Trophoblast cell (in vitro differentiated cells and primary cell): Measurements from ENCODE around the gene FNDC1.

Experiments used
- DNase-seq, 2 donors: peaks; one replicate each; pipeline ENCODE4 v3.0.0-alpha.2; 2016
- H2AFZ ChIP-seq: 2 replicates; pipeline ENCODE4 v1.6.1; 2013; ENCODE audit warnings: low read length, moderate library complexity, mild to moderate bottlenecking; ENCODE audit not compliant: insufficient read depth, poor library complexity
- H2AK5ac ChIP-seq: 2 replicates; pipeline ENCODE4 v1.6.1; 2013; ENCODE audit warnings: mild to moderate bottlenecking, low read length
- H2BK120ac ChIP-seq: 2 replicates; pipeline ENCODE4 v1.6.1; 2013; ENCODE audit warnings: low read length, mild to moderate bottlenecking, moderate library complexity; ENCODE audit not compliant: insufficient read depth, poor library complexity
- H2BK12ac ChIP-seq: 2 replicates; pipeline ENCODE4 v1.6.1; 2013; ENCODE audit warnings: mild to moderate bottlenecking, low read length, moderate library complexity
- H2BK5ac ChIP-seq: 2 replicates; pipeline ENCODE4 v1.6.1; 2013; ENCODE audit warnings: low read length, low read depth, moderate library complexity, mild to moderate bottlenecking; ENCODE audit not compliant: poor library complexity
- H3K14ac ChIP-seq: 2 replicates; pipeline ENCODE4 v1.6.1; 2013; ENCODE audit warnings: mild to moderate bottlenecking, low read length
- H3K18ac ChIP-seq: 2 replicates; pipeline ENCODE4 v1.6.1; 2013; ENCODE audit warnings: mild to moderate bottlenecking, low read length
- H3K23ac ChIP-seq: 2 replicates; pipeline ENCODE4 v1.6.1; 2013; ENCODE audit warnings: low read length
- H3K27ac ChIP-seq: 2 replicates; pipeline ENCODE4 v1.5.1; 2013; ENCODE audit warnings: low read depth, mild to moderate bottlenecking, inconsistent platforms, low read length, moderate library complexity
- H3K27me3 ChIP-seq: 2 replicates; pipeline ENCODE4 v1.6.1; 2013; ENCODE audit warnings: inconsistent platforms, mild to moderate bottlenecking, low read length, moderate library complexity; ENCODE audit not compliant: insufficient read depth
- H3K36me3 ChIP-seq, 2 experiments: 1 replicate in 1 of 2; 2 replicates in 1 of 2; pipeline ENCODE4 v1.6.1; 2013; ENCODE audit warnings: low read length in 2 of 2, mild to moderate bottlenecking in 2 of 2, moderate library complexity in 1 of 2; ENCODE audit not compliant: insufficient read depth in 2 of 2, control insufficient read depth in 1 of 2
- H3K4ac ChIP-seq: 2 replicates; pipeline ENCODE4 v1.6.1; 2013; ENCODE audit warnings: low read depth, mild to moderate bottlenecking, low read length, moderate library complexity
- H3K4me1 ChIP-seq, 2 experiments: 1 replicate in 1 of 2; 2 replicates in 1 of 2; pipeline ENCODE4 v1.6.1; 2013; ENCODE audit warnings: low read length in 2 of 2, mild to moderate bottlenecking in 2 of 2, moderate library complexity in 1 of 2; ENCODE audit not compliant: insufficient read depth in 2 of 2, control insufficient read depth in 1 of 2
- H3K4me2 ChIP-seq: 2 replicates; pipeline ENCODE4 v1.6.1; 2013; ENCODE audit warnings: inconsistent platforms, mild to moderate bottlenecking, low read length, moderate library complexity
- H3K4me3 ChIP-seq: 2 replicates; pipeline ENCODE4 v1.5.1; 2013; ENCODE audit warnings: mild to moderate bottlenecking, low read depth, low read length, inconsistent platforms
- H3K79me1 ChIP-seq: one replicate; pipeline ENCODE4 v1.6.1; 2013; ENCODE audit warnings: low read length
- H3K79me2 ChIP-seq: 2 replicates; pipeline ENCODE4 v1.6.1; 2013; ENCODE audit warnings: low read length, mild to moderate bottlenecking; ENCODE audit not compliant: control insufficient read depth, insufficient read depth, poor library complexity
- H3K9ac ChIP-seq: 2 replicates; pipeline ENCODE4 v1.6.1; 2013; ENCODE audit warnings: mild to moderate bottlenecking, low read length
- H3K9me3 ChIP-seq: 2 replicates; pipeline ENCODE4 v1.6.1; 2013; ENCODE audit warnings: low read depth, mild to moderate bottlenecking, control low read depth, inconsistent platforms, low read length; ENCODE audit not compliant: insufficient read depth
- H4K12ac ChIP-seq: 2 replicates; pipeline ENCODE4 v1.6.1; 2013; ENCODE audit warnings: low read depth, mild to moderate bottlenecking, low read length, moderate library complexity
- H4K8ac ChIP-seq: 2 replicates; pipeline ENCODE4 v1.6.1; 2013; ENCODE audit warnings: low read depth, mild to moderate bottlenecking, low read length, moderate library complexity
- H4K91ac ChIP-seq: one replicate; pipeline ENCODE4 v1.6.1; 2013; ENCODE audit warnings: low read depth, mild to moderate bottlenecking, low read length, moderate library complexity
- WGBS: extraction: QIAGEN DNeasy Blood & Tissue Kit; methylation state at CpG from one replicate; pipeline ENCODE4 v1.1.7; 2013; ENCODE audit warnings: missing lambda C conversion rate; ENCODE audit not compliant: insufficient read length, insufficient coverage; ENCODE audit errors: extremely low coverage; 5-methylcytosine and 5-hydroxymethylcytosine counted together

Gene FNDC1

GRCh38 chr6:159321267-159321666 lies 152.1 kb downstream of the FNDC1 start:
- Histone ChIP-seq H2BK12ac (no peak overlapping the region), H3K27ac (no peak overlapping the region), H3K4me3 (no peak overlapping the region), H2BK120ac (no peak overlapping the region), H2BK5ac (no peak overlapping the region), H3K27me3 (no peaks in the 10 kb centered on the region), H3K79me2 (no peaks in the 10 kb centered on the region), H3K4me1 (no peaks in the 10 kb centered on the region), H3K14ac (no peak overlapping the region), H3K9ac (peak overlapping the region; percentile 56), H2AK5ac (no peak overlapping the region), H3K4ac (no peak overlapping the region), H4K91ac (no peak overlapping the region), H3K36me3 (no peaks in the 10 kb centered on the region), H4K12ac (no peak overlapping the region), H3K4me2 (no peak overlapping the region), H2AFZ (no peak overlapping the region), H3K79me1 (no peaks in the 10 kb centered on the region), H3K18ac (no peak overlapping the region), H3K23ac (no peak overlapping the region), H3K9me3 (peaks cover 2% of the 10 kb centered on the region), H4K8ac (no peak overlapping the region)
- DNase-seq: no peak
- WGBS: no CpG with 5 or more reads among the region's 4 CpGs
